AG20443 (cell line): Measurements from ENCODE around the gene RADIL.
"Not testable (repeated sequence)": the region's sequence is repeated elsewhere in the genome, so short reads cannot be mapped to it uniquely, and the experiment has no call there.

Experiments used
- DNase-seq: peaks from one replicate; pipeline ENCODE4 v3.0.0; 2012; ENCODE audit warnings: low spot score, mixed read lengths

Gene RADIL

DNA sequence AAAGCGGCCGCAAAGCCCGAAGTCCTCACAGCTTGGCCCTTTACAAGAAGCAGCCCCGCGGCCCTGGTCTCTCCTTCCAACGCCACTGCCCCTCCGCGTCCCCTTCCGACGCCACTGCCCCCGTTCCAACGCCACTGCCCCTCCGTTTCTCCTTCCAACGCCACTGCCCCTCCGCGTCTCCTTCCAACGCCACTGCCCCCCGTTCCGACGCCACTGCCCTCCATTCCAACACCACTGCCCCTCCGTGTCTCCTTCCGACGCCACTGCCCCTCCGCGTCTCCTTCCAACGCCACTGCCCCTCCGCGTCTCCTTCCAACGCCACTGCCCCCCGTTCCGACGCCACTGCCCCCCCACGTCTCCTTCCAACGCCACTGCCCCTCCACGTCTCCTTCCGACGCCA, 75.0 kb downstream of the RADIL start:
- DNase-seq, result no peak

- DNase-seq, result no peak
Measured at GRCh38 chr7:4808026-4808425, 75.5 kb downstream of the RADIL start.

DNA sequence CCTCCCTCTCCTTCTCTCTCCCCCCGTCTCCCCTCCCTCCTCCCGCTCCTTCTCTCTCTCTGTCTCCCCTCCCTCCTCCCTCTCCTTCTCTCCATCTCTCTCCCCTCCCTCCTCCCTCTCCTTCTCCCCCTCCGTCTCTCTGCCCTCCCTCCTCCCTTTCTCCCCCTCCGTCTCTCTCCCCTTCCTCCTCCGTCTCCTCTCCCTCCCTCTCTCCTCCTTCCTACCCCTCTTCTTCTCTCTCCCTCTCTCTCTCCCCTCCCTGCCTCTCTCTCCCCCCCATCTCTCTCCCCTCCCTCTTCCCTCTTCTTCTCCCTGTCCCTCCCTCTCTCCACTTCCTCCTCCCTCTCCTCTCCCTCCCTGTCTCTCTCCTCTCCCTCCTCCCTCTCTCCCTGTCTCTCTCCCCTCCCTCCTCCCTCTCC, 75.9 kb downstream of the RADIL start:
- no peak for DNase-seq

- no peak for DNase-seq
Measured at GRCh38 chr7:4806983-4807597, 76.4 kb downstream of the RADIL start.

DNA sequence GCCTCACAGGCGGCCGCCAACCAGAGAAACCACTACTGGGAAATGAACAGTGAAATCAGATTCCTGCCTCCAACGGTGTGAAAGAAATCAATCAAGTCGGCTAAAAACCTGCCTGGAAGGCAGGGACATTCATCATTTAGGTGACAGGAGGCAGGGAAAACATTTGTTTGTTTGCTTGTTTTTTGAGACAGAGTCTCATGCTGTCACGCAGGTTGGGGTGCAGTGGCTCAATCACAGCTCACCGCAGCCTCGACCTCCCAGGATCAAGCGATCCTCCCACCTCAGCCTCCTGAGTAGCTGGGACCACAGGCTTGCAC, 77.6 kb downstream of the RADIL start:
- DNase-seq, result no peak

- DNase-seq, result no peak
Measured at GRCh38 chr7:4805110-4805983, 78.2 kb downstream of the RADIL start.

GRCh38 chr7:4803397-4804241, 79.9 kb downstream of the RADIL start:
- no peak for DNase-seq

DNA sequence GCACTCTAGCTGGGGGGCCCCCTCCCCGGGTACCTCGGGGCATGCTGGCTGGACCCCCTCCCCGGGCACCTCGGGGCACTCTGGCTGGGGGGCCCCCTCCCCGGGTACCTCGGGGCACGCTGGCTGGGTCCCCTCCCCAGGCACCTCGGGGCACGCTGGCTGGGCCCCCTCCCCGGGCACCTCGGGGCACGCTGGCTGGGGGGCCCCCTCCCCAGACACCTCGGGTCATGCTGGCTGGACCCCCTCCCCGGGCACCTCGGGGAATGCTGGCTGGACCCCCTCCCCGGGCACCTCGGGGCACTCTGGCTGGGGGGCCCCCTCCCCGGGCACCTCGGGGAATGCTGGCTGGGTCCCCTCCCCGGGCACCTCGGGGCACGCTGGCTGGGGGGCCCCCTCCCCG, 80.9 kb downstream of the RADIL start:
- DNase-seq, result not testable (repeated sequence)

DNA sequence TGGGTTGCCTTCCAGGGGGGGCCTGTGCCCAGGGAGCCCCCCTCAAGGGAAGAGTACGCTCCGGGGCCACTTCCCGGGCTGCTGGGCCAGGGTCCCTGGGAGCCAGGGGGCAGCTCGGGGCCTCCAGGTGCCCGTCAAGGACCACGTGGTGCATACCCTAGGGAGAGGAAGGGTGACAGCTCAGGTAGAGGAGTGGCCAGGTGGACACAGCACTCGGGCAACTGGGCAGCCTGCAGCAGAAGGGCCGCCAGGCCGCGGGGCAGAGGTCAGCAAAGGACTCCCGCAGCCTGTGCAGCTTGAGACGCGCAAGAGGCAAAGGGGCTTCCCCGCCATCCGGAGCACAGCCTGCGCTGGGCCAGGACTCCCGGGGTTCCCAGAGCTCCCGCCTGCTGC, 81.7 kb downstream of the RADIL start:
- DNase-seq, result no peak

GRCh38 chr7:4800926-4801838, 82.3 kb downstream of the RADIL start:
- DNase-seq, result no peak

- no peak for DNase-seq
Measured at GRCh38 chr7:4800487-4800886, 83.0 kb downstream of the RADIL start.

- peak; percentile 74 for DNase-seq
Measured at GRCh38 chr7:4799508-4800268, 83.8 kb downstream of the RADIL start.

GRCh38 chr7:4798706-4799235, 84.7 kb downstream of the RADIL start:
- DNase-seq, result no peak

DNA sequence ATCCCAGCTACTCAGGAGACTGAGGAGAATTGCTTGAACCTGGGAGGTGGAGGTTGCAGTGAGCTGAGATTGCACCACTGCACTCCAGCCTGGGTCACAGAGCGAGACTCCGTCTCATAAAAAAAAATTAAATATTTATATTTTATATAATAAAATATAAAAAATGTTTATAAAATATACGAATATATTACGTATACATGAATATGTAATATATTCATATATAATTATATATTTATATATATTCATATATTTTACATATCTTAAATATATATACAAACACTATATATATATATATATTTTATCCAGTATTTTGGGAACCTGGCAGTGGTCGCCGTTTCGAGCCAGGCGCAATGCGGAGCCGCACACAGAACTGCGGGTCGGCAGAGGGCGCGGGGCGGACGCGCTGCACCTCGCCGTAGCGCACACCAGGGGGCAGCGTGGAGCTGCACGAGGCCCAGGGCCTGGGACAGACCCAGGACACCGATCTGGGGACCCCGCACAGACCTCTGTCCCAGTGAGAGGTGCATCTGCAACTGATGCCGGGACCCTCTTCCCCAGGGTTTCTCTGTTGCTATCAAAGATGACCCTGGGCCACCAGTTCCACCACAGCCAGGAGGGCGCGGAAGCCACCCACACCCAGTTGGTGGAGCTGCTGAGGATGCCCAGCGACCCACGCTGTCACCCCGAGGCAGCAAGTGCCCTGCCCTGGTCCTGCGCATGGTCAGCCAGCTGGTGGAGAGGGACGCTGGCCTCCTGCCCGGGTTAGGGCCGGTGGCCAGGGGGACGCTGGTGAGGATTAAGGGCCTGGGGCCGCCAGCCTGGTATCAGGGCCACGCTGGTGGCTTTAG, 85.4 kb downstream of the RADIL start:
- peak; percentile 84 for DNase-seq

DNA sequence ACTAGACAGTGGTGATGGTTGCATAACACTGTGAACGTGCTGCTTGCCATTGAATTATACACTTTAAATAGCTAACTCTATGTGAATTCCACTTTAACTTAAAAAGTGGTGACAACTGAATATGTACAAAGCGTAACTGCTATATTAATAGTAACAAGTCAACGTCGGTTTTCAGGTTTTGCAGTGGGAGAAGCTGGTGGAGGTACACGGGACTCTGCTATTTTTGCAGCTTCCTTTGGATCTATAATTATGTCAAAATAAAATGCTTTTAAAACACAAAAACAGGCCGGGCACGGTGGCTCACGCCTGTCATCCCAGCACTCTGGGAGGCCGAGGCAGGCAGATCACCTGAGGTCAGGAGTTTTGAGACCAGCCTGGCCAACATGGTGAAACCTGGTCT, 87.1 kb downstream of the RADIL start:
- no peak for DNase-seq

DNA sequence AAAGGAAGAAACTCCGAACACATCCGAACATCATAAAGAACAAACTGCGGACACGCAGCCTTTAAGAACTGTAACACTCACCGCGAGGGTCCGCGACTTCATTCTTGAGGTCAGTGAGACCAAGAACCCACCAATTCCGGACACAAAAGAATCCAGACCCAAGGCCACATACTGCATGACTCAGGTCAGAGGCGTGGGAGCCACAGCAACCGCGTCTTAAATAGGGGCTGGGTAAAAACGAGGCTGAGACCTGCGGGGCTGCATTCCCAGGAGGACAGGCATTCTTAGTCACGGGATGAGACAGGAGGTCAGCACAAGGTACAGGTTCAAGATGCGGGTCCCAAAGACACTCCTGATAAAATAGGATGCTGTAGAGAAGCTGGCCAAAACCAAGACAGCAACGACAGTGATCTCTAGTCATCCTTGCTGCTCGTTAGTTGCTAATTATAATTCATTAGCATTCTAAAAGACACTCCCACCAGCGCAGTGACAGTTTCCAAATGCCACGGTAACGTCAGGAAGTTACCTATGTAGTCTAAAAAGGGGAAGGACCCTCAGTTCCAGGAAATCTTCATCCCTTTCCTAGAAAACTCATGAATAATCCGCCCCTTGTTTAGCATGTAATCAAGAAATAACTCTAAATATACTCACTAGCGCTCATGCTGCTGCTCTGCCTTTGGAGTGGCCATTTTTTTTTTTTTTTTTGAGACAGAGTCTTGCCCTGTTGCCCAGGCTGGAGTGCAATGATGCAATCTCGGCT, 88.7 kb downstream of the RADIL start:
- DNase-seq, result no peak

DNA sequence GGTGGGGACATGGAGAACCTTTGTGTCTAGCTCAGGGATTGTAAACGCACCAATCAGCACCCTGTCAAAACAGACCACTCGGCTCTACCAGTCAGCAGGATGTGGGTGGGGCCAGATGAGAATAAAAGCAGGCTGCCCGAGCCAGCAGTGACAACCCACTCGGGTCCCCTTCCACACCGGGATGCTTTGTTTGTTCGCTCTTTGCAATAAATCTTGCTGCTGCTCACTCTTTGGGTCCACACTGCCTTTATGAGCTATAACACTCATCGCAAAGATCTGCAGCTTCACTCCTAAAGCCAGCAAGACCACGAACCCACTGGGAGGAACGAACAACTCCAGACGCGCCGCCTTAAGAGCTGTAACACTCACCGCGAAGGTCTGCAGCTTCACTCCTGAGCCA, 89.3 kb downstream of the RADIL start:
- not testable (repeated sequence) for DNase-seq

GRCh38 chr7:4793385-4793993, 90.0 kb downstream of the RADIL start:
- DNase-seq, result not testable (repeated sequence)
